Measurements from ENCODE around the gene GDPD5. TPM values are rescaled to one million over a fixed set of nuclear protein-coding genes. Genes with fewer than 3 reads are reported as not detected.
"Not testable (repeated sequence)": the region's sequence is repeated elsewhere in the genome, so short reads cannot be mapped to it uniquely, and the experiment has no call there.

GDPD5 gene
- total RNA-seq, 1 experiment from 2014 or later, result 6.8 TPM

- DNase-seq (ENCODE audit: low spot score), result no peak
Measured at GRCh38 chr11:75428989-75429640, 96.6 kb downstream of the GDPD5 start.

- no peak for DNase-seq (ENCODE audit: low spot score)
Measured at GRCh38 chr11:75428281-75428724, 97.4 kb downstream of the GDPD5 start.

GRCh38 chr11:75427181-75427580 lies 98.6 kb downstream of the GDPD5 start:
- DNase-seq (ENCODE audit: low spot score), result no peak

- no peak for DNase-seq (ENCODE audit: low spot score)
Measured at GRCh38 chr11:75426720-75427086, 99.0 kb downstream of the GDPD5 start.

- no peak for DNase-seq (ENCODE audit: low spot score)
Measured at GRCh38 chr11:75425422-75425821, 100.3 kb downstream of the GDPD5 start.

GRCh38 chr11:75424396-75424795 lies 101.3 kb downstream of the GDPD5 start:
- no peak for DNase-seq (ENCODE audit: low spot score)

- DNase-seq (ENCODE audit: low spot score), result no peak
Measured at GRCh38 chr11:75423721-75424120, 102.0 kb downstream of the GDPD5 start.

GRCh38 chr11:75422248-75423231 lies 103.2 kb downstream of the GDPD5 start:
- no peak for DNase-seq (ENCODE audit: low spot score)

GRCh38 chr11:75421902-75422247 lies 103.9 kb downstream of the GDPD5 start:
- DNase-seq (ENCODE audit: low spot score), result no peak

- DNase-seq (ENCODE audit: low spot score), result no peak
Measured at GRCh38 chr11:75421035-75421602, 104.6 kb downstream of the GDPD5 start.

GRCh38 chr11:75420224-75421034 lies 105.3 kb downstream of the GDPD5 start:
- DNase-seq (ENCODE audit: low spot score), result no peak

- no peak for DNase-seq (ENCODE audit: low spot score)
Measured at GRCh38 chr11:75413864-75414263, 111.9 kb downstream of the GDPD5 start.

- DNase-seq (ENCODE audit: low spot score), result not testable (repeated sequence)
Measured at GRCh38 chr11:75413146-75413545, 112.6 kb downstream of the GDPD5 start.

- DNase-seq (ENCODE audit: low spot score), result not testable (repeated sequence)
Measured at GRCh38 chr11:75409971-75410370, 115.8 kb downstream of the GDPD5 start.

- DNase-seq (ENCODE audit: low spot score), result no peak
Measured at GRCh38 chr11:75408957-75409219, 116.9 kb downstream of the GDPD5 start.

- DNase-seq (ENCODE audit: low spot score), result no peak
Measured at GRCh38 chr11:75406338-75406777, 119.4 kb downstream of the GDPD5 start.

GRCh38 chr11:75403983-75404658 lies 121.6 kb downstream of the GDPD5 start:
- no peak for DNase-seq (ENCODE audit: low spot score)

- DNase-seq (ENCODE audit: low spot score), result no peak
Measured at GRCh38 chr11:75403037-75403436, 122.7 kb downstream of the GDPD5 start.

- no peak for DNase-seq (ENCODE audit: low spot score)
Measured at GRCh38 chr11:75402002-75402773, 123.6 kb downstream of the GDPD5 start.

- DNase-seq (ENCODE audit: low spot score), result no peak
Measured at GRCh38 chr11:75400146-75400865, 125.4 kb downstream of the GDPD5 start.
